Neural cell (in vitro differentiated cells): Measurements from ENCODE around the gene PRRT3.

Experiments
- CTCF ChIP-seq: fragments of 450-650 bp; IDR thresholded peaks from 2 replicates; pipeline ENCODE4 v1.5.1; 2014; ENCODE audit warnings: antibody characterized with exemption, mild to moderate bottlenecking, moderate library complexity; ENCODE audit not compliant: poor library complexity, severe bottlenecking
- EP300 ChIP-seq: fragments of 450-650 bp; conservative IDR thresholded peaks from 2 replicates; pipeline ENCODE4 v1.6.1; 2014; ENCODE audit warnings: antibody characterized with exemption, mild to moderate bottlenecking, moderate library complexity; ENCODE audit not compliant: poor library complexity, severe bottlenecking
- EZH2 ChIP-seq: fragments of 200-600, 300-800 bp; shearing (Covaris generic), sonication (generic); IDR thresholded peaks from 2 replicates; pipeline ENCODE4 v1.6.1; 2014; ENCODE audit warnings: antibody characterized with exemption, low read length, borderline replicate concordance, mild to moderate bottlenecking; ENCODE audit not compliant: insufficient read depth, poor library complexity, severe bottlenecking
- MXI1 ChIP-seq: fragments of 450-650 bp; conservative IDR thresholded peaks from 2 replicates; pipeline ENCODE4 v1.6.1; 2014; ENCODE audit warnings: antibody characterized with exemption, mild to moderate bottlenecking; ENCODE audit not compliant: poor library complexity, severe bottlenecking
- POLR2AphosphoS5 ChIP-seq: IDR thresholded peaks from 2 replicates; pipeline ENCODE4 v1.6.1; 2012
- RAD21 ChIP-seq: fragments of 450-650 bp; conservative IDR thresholded peaks from 2 replicates; pipeline ENCODE4 v1.6.1; 2014; ENCODE audit warnings: antibody characterized with exemption, mild to moderate bottlenecking, moderate library complexity
- REST ChIP-seq: IDR thresholded peaks from 2 replicates; pipeline ENCODE4 v1.6.1; 2012; ENCODE audit warnings: borderline replicate concordance
- SMC3 ChIP-seq: fragments of 450-650 bp; conservative IDR thresholded peaks from 2 replicates; pipeline ENCODE4 v1.6.1; 2014; ENCODE audit warnings: antibody characterized with exemption, mild to moderate bottlenecking, moderate library complexity; ENCODE audit not compliant: poor library complexity
- TAF1 ChIP-seq: IDR thresholded peaks from 2 replicates; pipeline ENCODE4 v1.6.1; 2012; ENCODE audit warnings: low read depth

GRCh38 chr3:9916734-9917680 is 35.2 kb downstream of the PRRT3 start, which contains the start of gene IL17RC:
- no peak for TF ChIP-seq MXI1
- TF ChIP-seq CTCF = no peak
- no peak for TF ChIP-seq SMC3
- TF ChIP-seq RAD21 = no peak
- TF ChIP-seq EP300 = no peak
- TF ChIP-seq POLR2AphosphoS5 = no peak
- TF ChIP-seq EZH2 = no peak
- no peak for TF ChIP-seq TAF1
- no peak for TF ChIP-seq REST
